H1 (cell line): ENCODE results near the gene DIP2B. TPM values are rescaled to one million over a fixed set of nuclear protein-coding genes. Genes with fewer than 3 reads are reported as not detected.

Source experiments
- CTCF ChIA-PET: fragments of 300-600 bp; sonication (Branson Sonifier 250); formaldehyde crosslinking; loops from one replicate; lab custom pipeline; 2021; ENCODE audit not compliant: partially characterized antibody; lab: Charles Lee
- POLR2A ChIA-PET: fragments of 300-600 bp; sonication (Branson Sonifier 250); formaldehyde crosslinking; loops from one replicate; lab custom pipeline; 2021; ENCODE audit warnings: inconsistent platforms; ENCODE audit not compliant: partially characterized antibody; lab: Charles Lee
- DNase-seq, 2 experiments: peaks; one replicate each; pipeline versions ENCODE4 v3.0.0 to v3.0.0-alpha.2; 2010 to 2022; ENCODE audit warnings: low spot score in 2 of 2, low read depth in 1 of 2, mixed read lengths in 1 of 2
- FAIRE-seq: peaks from 2 replicates; lab custom pipeline; 2011; peaks lifted over from hg19 to GRCh38; lab: Jason Lieb, UNC
- H2AFZ ChIP-seq: 2 replicates; pipeline ENCODE4 v1.8.1; 2012; ENCODE audit warnings: low read length, inconsistent platforms
- H2AK5ac ChIP-seq: 2 replicates; pipeline ENCODE4 v1.6.1; 2013; ENCODE audit warnings: low read depth, low read length
- H2BK120ac ChIP-seq: replicated peaks from 2 replicates; pipeline ENCODE3; 2013; ENCODE audit warnings: low read depth, low read length, inconsistent platforms
- H2BK12ac ChIP-seq: 2 replicates; pipeline ENCODE4 v1.6.1; 2013; ENCODE audit warnings: low read depth, low read length
- H2BK15ac ChIP-seq: 2 replicates; pipeline ENCODE4 v1.6.1; 2013; ENCODE audit warnings: low read length
- H2BK20ac ChIP-seq: 2 replicates; pipeline ENCODE4 v1.6.1; 2013; ENCODE audit warnings: low read length
- H2BK5ac ChIP-seq: 2 replicates; pipeline ENCODE4 v1.6.1; 2013; ENCODE audit warnings: low read depth, low read length
- H3K14ac ChIP-seq: 2 replicates; pipeline ENCODE4 v1.6.1; 2013; ENCODE audit warnings: inconsistent platforms; ENCODE audit not compliant: insufficient read length
- H3K18ac ChIP-seq: 2 replicates; pipeline ENCODE4 v1.6.1; 2013; ENCODE audit warnings: low read length; ENCODE audit errors: extremely low read depth
- H3K23ac ChIP-seq: 2 replicates; pipeline ENCODE4 v1.6.1; 2013; ENCODE audit warnings: inconsistent platforms; ENCODE audit not compliant: insufficient read length
- H3K23me2 ChIP-seq: 2 replicates; pipeline ENCODE4 v1.6.1; 2013; ENCODE audit warnings: low read depth, low read length
- H3K27ac ChIP-seq: 2 replicates; pipeline ENCODE4 v1.6.1; 2011; ENCODE audit warnings: low read depth, low read length, inconsistent platforms
- H3K27me3 ChIP-seq, 4 experiments: replicated peaks in 1 of 4; 1 replicate in 1 of 4; 2 replicates in 3 of 4; pipeline versions ENCODE4 v1.6.1 to v1.8.1; 2011 to 2013; ENCODE audit warnings: low read length in 3 of 4, mild to moderate bottlenecking in 3 of 4, inconsistent platforms in 2 of 4, mixed read lengths in 2 of 4, moderate library complexity in 1 of 4; ENCODE audit not compliant: control insufficient read depth in 3 of 4, insufficient read depth in 3 of 4; ENCODE audit errors: extremely low read depth in 1 of 4
- H3K36me3 ChIP-seq, 4 experiments: 2 replicates each; pipeline versions ENCODE4 v1.6.1 to v1.8.1; 2011 to 2013; ENCODE audit warnings: mild to moderate bottlenecking in 4 of 4, low read length in 3 of 4, moderate library complexity in 2 of 4, control low read depth in 1 of 4, inconsistent platforms in 1 of 4; ENCODE audit not compliant: insufficient read depth in 4 of 4, control insufficient read depth in 2 of 4
- H3K4ac ChIP-seq: replicated peaks from 2 replicates; pipeline ENCODE3; 2013; ENCODE audit warnings: low read length, low read depth, mixed read lengths, inconsistent platforms; ENCODE audit not compliant: insufficient read length
- H3K4me1 ChIP-seq, 4 experiments: replicated peaks in 1 of 4; 1 replicate in 1 of 4; 2 replicates in 3 of 4; pipeline versions ENCODE4 v1.6.1 to v1.8.1; 2011 to 2013; ENCODE audit warnings: low read length in 3 of 4, inconsistent platforms in 2 of 4, mixed read lengths in 1 of 4; ENCODE audit not compliant: insufficient read depth in 4 of 4, control insufficient read depth in 3 of 4
- H3K4me2 ChIP-seq, 2 experiments: 2 replicates each; pipeline versions ENCODE4 v1.6.1 to v1.8.1; 2011 to 2013; ENCODE audit warnings: low read depth in 2 of 2, low read length in 2 of 2, control low read depth in 1 of 2, inconsistent platforms in 1 of 2, mild to moderate bottlenecking in 1 of 2; ENCODE audit not compliant: insufficient read depth in 1 of 2
- H3K4me3 ChIP-seq, 4 experiments: fragments of 200-600, 300-600 bp in 1 of 4; sonication (generic), shearing (Covaris generic), sonication (Bioruptor Twin) in 1 of 4; 2 replicates each; pipeline versions ENCODE4 v1.5.1 to v1.8.1; 2011 to 2016; ENCODE audit warnings: low read length in 4 of 4, low read depth in 3 of 4, control low read depth in 2 of 4, inconsistent platforms in 2 of 4, mild to moderate bottlenecking in 2 of 4, mixed read lengths in 1 of 4, moderate library complexity in 1 of 4; ENCODE audit not compliant: insufficient read depth in 2 of 4; ENCODE audit errors: extremely low read depth in 1 of 4
- H3K56ac ChIP-seq: replicated peaks from 2 replicates; pipeline ENCODE3; 2013; ENCODE audit warnings: low read depth, mild to moderate bottlenecking, mixed read lengths, low read length, inconsistent platforms; ENCODE audit not compliant: insufficient read length
- H3K79me1 ChIP-seq: 2 replicates; pipeline ENCODE4 v1.6.1; 2013; ENCODE audit warnings: low read depth, low read length, control low read depth
- H3K79me2 ChIP-seq, 2 experiments: 2 replicates each; pipeline versions ENCODE4 v1.6.1 to v1.8.1; 2012 to 2013; ENCODE audit warnings: low read length in 2 of 2, mild to moderate bottlenecking in 2 of 2, inconsistent platforms in 1 of 2; ENCODE audit not compliant: insufficient read depth in 2 of 2, control insufficient read depth in 1 of 2
- H3K9ac ChIP-seq, 4 experiments: replicated peaks in 1 of 4; 1 replicate in 1 of 4; 2 replicates in 3 of 4; pipeline versions ENCODE4 v1.6.1 to v1.8.1; 2011 to 2013; ENCODE audit warnings: low read depth in 3 of 4, low read length in 3 of 4, control low read depth in 2 of 4, mild to moderate bottlenecking in 2 of 4, moderate library complexity in 2 of 4, inconsistent platforms in 1 of 4; ENCODE audit errors: extremely low read depth in 1 of 4
- H3K9me3 ChIP-seq, 2 experiments: 2 replicates each; pipeline versions ENCODE4 v1.6.1 to v1.8.1; 2012 to 2013; ENCODE audit warnings: mild to moderate bottlenecking in 2 of 2, moderate library complexity in 2 of 2, control low read depth in 1 of 2, inconsistent platforms in 1 of 2, low read depth in 1 of 2, low read length in 1 of 2, mixed read lengths in 1 of 2; ENCODE audit not compliant: insufficient read depth in 2 of 2
- H4K20me1 ChIP-seq, 2 experiments: replicated peaks in 1 of 2; 2 replicates each; pipeline versions ENCODE3 to v1.8.1; 2011 to 2013; ENCODE audit warnings: inconsistent platforms in 2 of 2, low read length in 2 of 2, mild to moderate bottlenecking in 1 of 2; ENCODE audit not compliant: insufficient read depth in 2 of 2, control insufficient read depth in 1 of 2
- H4K5ac ChIP-seq: 2 replicates; pipeline ENCODE4 v1.6.1; 2013; ENCODE audit warnings: low read length, low read depth, mixed read lengths, inconsistent platforms; ENCODE audit not compliant: insufficient read length
- H4K8ac ChIP-seq: 2 replicates; pipeline ENCODE4 v1.8.0; 2013; ENCODE audit warnings: mild to moderate bottlenecking, moderate library complexity, low read length, inconsistent platforms; ENCODE audit not compliant: insufficient read depth; ENCODE audit errors: extremely low read depth
- H4K91ac ChIP-seq: replicated peaks from 2 replicates; pipeline ENCODE3; 2013; ENCODE audit warnings: low read length, mixed read lengths, inconsistent platforms; ENCODE audit not compliant: insufficient read length
- CHD1 ChIP-seq: IDR thresholded peaks from 2 replicates; pipeline ENCODE4 v1.6.1; 2012; ENCODE audit warnings: low read depth, low read length, improper control_type of control experiment
- CTCF ChIP-seq, 3 experiments: IDR thresholded peaks; 1 replicate in 2 of 3; 2 replicates in 1 of 3; pipeline versions ENCODE4 v1.5.1 to v1.6.1; 2011; ENCODE audit warnings: low read length in 3 of 3, mild to moderate bottlenecking in 3 of 3, inconsistent platforms in 2 of 3, low read depth in 1 of 3, moderate library complexity in 1 of 3; ENCODE audit not compliant: insufficient read depth in 1 of 3; ENCODE audit errors: control extremely low read depth in 1 of 3
- HDAC2 ChIP-seq, 2 experiments: fragments of 300-600 bp in 1 of 2; sonication (generic) in 1 of 2; IDR thresholded peaks; 2 replicates each; pipeline ENCODE4 v1.6.1; 2011 to 2012; ENCODE audit warnings: low read depth in 2 of 2, low read length in 2 of 2, mild to moderate bottlenecking in 2 of 2, moderate library complexity in 2 of 2, borderline replicate concordance in 1 of 2, inconsistent platforms in 1 of 2
- JUN ChIP-seq: IDR thresholded peaks from 2 replicates; pipeline ENCODE4 v1.6.1; 2011; ENCODE audit warnings: low read depth, mild to moderate bottlenecking, improper control_type of control experiment, low read length
- KDM5A ChIP-seq: fragments of 200-600 bp; IDR thresholded peaks from 2 replicates; pipeline ENCODE4 v1.7.1; 2012; ENCODE audit warnings: mild to moderate bottlenecking, low read length, inconsistent platforms, mixed read lengths
- POLR2AphosphoS5 ChIP-seq: IDR thresholded peaks from 2 replicates; pipeline ENCODE4 v1.6.1; 2011; ENCODE audit warnings: low read depth, low read length
- POU5F1 ChIP-seq: IDR thresholded peaks from 2 replicates; pipeline ENCODE4 v1.6.1; 2011; ENCODE audit warnings: low read depth, mild to moderate bottlenecking, low read length, moderate library complexity
- RBBP5 ChIP-seq: IDR thresholded peaks from 2 replicates; pipeline ENCODE4 v1.7.1; 2012; ENCODE audit warnings: low read depth, mild to moderate bottlenecking, inconsistent platforms, low read length, moderate library complexity, borderline replicate concordance
- SIRT6 ChIP-seq: IDR thresholded peaks from one replicate; pipeline ENCODE4 v1.7.1; 2012; ENCODE audit warnings: low read length, inconsistent platforms
- SIX5 ChIP-seq: IDR thresholded peaks from 2 replicates; pipeline ENCODE4 v1.6.1; 2011; ENCODE audit warnings: mild to moderate bottlenecking, low read depth, low read length
- SP1 ChIP-seq: IDR thresholded peaks from 2 replicates; pipeline ENCODE4 v1.6.1; 2011; ENCODE audit warnings: low read depth, low read length
- TAF7 ChIP-seq: optimal IDR thresholded peaks from 2 replicates; pipeline ENCODE3; 2011; ENCODE audit warnings: low read depth, mild to moderate bottlenecking, inconsistent platforms, low read length, moderate library complexity, borderline replicate concordance
- YY1 ChIP-seq: IDR thresholded peaks from 2 replicates; pipeline ENCODE4 v1.6.1; 2011; ENCODE audit warnings: low read depth, mild to moderate bottlenecking, low read length
- WGBS, 2 experiments: shearing (Covaris generic) in 1 of 2; methylation state at CpG; one replicate each; pipeline versions ENCODE4 v1.1.6 to v1.1.7; 2013 to 2015; ENCODE audit warnings: low lambda C conversion rate in 2 of 2, mixed read lengths in 2 of 2, inconsistent platforms in 1 of 2, low coverage in 1 of 2, missing lambda C conversion rate in 1 of 2; ENCODE audit not compliant: insufficient replicate concordance in 2 of 2, insufficient coverage in 1 of 2, insufficient read length in 1 of 2; ENCODE audit errors: extremely low coverage in 1 of 2, missing lambda C conversion rate in 1 of 2; 5-methylcytosine and 5-hydroxymethylcytosine counted together
- polyA plus RNA-seq, 7 experiments: library from polyadenylated mRNA; depleted of rRNA in 3 of 7; stranded (reverse) in 5 of 7; unstranded in 2 of 7; fragments of >200 nt in 5 of 7; fragments of 200-250 nt in 2 of 7; gene quantifications; 1 replicate in 5 of 7; 2 replicates in 1 of 7; 4 replicates in 1 of 7; pipeline versions ENCODE4 v1.2.1 to v1.2.3, GENCODE V29; 2011 to 2013; ENCODE audit warnings: missing spikeins in 2 of 7, mixed read lengths in 2 of 7
- total RNA-seq: library from RNA; stranded (reverse); fragmentation: NEBNext Ultra II Directional; extraction: Animal tissue kit (Norgen Biotek cat#: 25700); gene quantifications from 2 replicates; pipeline ENCODE4 v1.2.1, GENCODE V29; 2021

The DIP2B gene
- total and polyA plus RNA-seq, 2 of the 8 experiments (the other 6 are each of a cell fraction or from before 2014, with no cell fraction given): 11.1 to 29.6 TPM

GRCh38 chr12:50695961-50696360 is 191.2 kb downstream of the DIP2B start:
- Histone ChIP-seq H3K79me1 (no peaks in the 10 kb centered on the region), H2BK20ac (no peak overlapping the region), H4K91ac (no peak overlapping the region), H3K4me2 (no peak overlapping the region), H3K79me2 (no peaks in the 10 kb centered on the region), H2AFZ (no peak overlapping the region), H3K14ac (no peak overlapping the region), H4K20me1 (no peaks in the 10 kb centered on the region), H2BK120ac (no peak overlapping the region), H3K23ac (no peak overlapping the region), H3K36me3 (peaks cover 2 to 53% (median 30%) of the 10 kb centered on the region in 4 experiments), H3K56ac (no peak overlapping the region), H3K4ac (no peak overlapping the region), H3K9me3 (no peaks in the 10 kb centered on the region), H4K5ac (no peak overlapping the region), H3K27ac (no peak overlapping the region), H3K4me3 (no peak overlapping the region), H3K4me1 (no peaks in the 10 kb centered on the region), H3K9ac (no peak overlapping the region), H3K23me2 (no peaks in the 10 kb centered on the region), H2BK15ac (no peak overlapping the region), H2BK12ac (no peak overlapping the region), H2AK5ac (no peak overlapping the region), H3K27me3 (no peaks in the 10 kb centered on the region), H3K18ac (no peak overlapping the region), H2BK5ac (no peak overlapping the region), H4K8ac (no peak overlapping the region)
- DNase-seq: no peak
- CTCF ChIA-PET: interaction anchor here (0.9 to 1.6 kb wide), 3 partner anchors 9 to 226 kb away, joined by 3 to 4 read pairs (median 3); no protein-coding TSS in a partner anchor
- no peak for FAIRE-seq
- 82% methylated on average over 4 of the region's 4 CpGs; no CpG with 5 or more reads in 1 of the 2 experiments for WGBS, 2 experiments
- POLR2A ChIA-PET: no interaction called here
- TF ChIP-seq HDAC2 (IDR thresholded peaks at IDR 0.05; ENCODE audit: borderline replicate concordance in 1 of 2, low read depth in 2 of 2, low read length in 2 of 2) (no peak), POLR2AphosphoS5 (no peak), YY1 (no peak), SIX5 (no peak), KDM5A (no peak), SP1 (no peak), CTCF (IDR thresholded peaks at IDR 0.05; ENCODE audit: control extremely low read depth in 1 of 3, insufficient read depth in 1 of 3, low read depth in 1 of 3, low read length in 3 of 3) (no peak), JUN (no peak), CHD1 (no peak), RBBP5 (no peak), SIRT6 (no peak), TAF7 (no peak), POU5F1 (no peak)
